Dedifferentiated amniotic fluid mesenchymal stem cell (primary cell): ENCODE data around the gene TYW1.
"Not testable (repeated sequence)": the region's sequence is repeated elsewhere in the genome, so short reads cannot be mapped to it uniquely, and the experiment has no call there.

Source experiments
- DNase-seq: peaks from one replicate; pipeline ENCODE4 v3.0.0-alpha.2; 2016; ENCODE audit errors: extremely low spot score

The TYW1 gene

DNA sequence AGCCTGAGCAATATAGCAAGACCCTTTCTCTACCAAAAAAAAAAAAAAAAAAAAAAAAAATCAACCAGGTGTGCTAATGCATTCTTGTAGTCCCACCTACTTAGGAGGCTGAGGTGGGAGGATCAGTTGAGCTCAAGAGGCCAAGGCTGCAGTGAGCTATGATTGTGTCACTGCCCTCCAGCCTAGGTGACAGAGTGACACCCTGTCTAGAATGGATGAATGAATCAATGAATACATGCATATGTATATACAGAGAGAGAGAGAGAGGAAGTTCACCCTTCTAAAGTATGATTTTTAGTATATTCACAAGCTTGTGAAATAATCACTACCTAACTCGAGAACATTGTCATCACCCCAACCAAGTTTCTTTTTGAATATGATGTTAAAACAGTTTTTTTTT, 138.3 kb downstream of the TYW1 start:
- not testable (repeated sequence) for DNase-seq

GRCh38 chr7:67135617-67136486, 139.2 kb downstream of the TYW1 start:
- DNase-seq, result not testable (repeated sequence)

GRCh38 chr7:67137489-67137888, 140.9 kb downstream of the TYW1 start:
- DNase-seq, result not testable (repeated sequence)

GRCh38 chr7:67139876-67140275, 143.2 kb downstream of the TYW1 start:
- DNase-seq, result not testable (repeated sequence)

DNA sequence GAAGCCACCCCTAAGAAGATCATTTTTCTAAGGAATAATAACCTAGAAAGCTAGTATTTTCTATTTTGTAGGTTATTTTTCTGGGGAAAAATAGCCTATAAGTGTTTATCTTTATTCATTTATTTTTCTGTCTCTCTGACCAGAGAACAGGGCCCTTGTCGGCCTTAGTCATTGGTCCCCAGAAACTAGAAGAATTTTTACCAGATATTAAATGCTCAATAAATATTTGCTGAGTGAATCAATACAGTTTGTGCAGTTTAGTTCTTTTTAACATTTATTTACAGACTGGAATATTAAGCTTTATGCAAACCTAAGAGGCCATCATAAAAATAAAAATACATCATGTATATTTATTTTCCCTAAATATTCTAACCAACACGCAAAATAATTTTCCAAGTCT, 144.4 kb downstream of the TYW1 start:
- not testable (repeated sequence) for DNase-seq

- not testable (repeated sequence) for DNase-seq
These were observed 146.6 kb downstream of the TYW1 start for GRCh38 chr7:67143091-67143786.

GRCh38 chr7:67145581-67146193, 149.1 kb downstream of the TYW1 start:
- not testable (repeated sequence) for DNase-seq

- not testable (repeated sequence) for DNase-seq
These were observed 152.5 kb downstream of the TYW1 start for GRCh38 chr7:67149131-67149530.

- DNase-seq, result not testable (repeated sequence)
These were observed 157.7 kb downstream of the TYW1 start for GRCh38 chr7:67154374-67154773.

DNA sequence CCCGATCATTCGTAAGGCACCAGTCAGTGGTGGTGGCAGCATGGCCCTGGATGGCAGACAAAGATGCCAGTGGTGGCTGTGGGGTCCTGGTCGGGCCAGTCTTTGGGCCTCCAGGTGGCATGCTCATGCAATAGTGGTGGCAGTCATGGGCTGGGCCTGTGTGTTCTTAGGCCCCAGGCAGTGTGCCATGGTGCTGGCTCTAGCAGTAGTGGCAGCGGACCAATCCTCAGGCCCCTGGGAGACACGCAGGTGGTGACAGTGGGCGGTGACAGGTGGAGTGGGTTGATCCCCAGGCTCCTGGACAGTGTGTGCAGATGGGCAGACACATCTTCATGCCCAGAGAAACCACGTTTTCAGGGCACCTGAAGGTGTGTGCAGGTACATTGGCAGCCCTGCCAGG, 159.4 kb downstream of the TYW1 start:
- DNase-seq, result not testable (repeated sequence)

DNA sequence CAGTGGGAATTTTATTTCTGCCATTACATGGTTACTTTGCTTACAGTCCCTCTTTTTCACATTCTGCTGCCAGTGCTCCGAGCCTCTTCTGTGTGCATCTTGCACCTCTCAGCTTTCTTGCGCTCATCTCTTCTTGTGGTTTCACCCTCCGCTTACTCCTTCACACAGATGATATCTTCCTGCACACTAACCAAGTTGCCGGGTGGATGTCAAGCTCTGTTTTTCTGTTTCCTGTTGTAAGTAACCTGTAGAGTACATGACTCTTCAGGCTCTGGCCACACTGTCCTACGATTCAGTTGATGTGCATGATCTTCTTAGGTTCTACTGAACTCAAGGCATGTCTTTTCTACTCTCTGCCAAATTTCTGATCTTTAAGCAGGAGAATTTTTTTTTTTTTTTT, 166.7 kb downstream of the TYW1 start:
- DNase-seq, result not testable (repeated sequence)

GRCh38 chr7:67171151-67171550, 174.5 kb downstream of the TYW1 start:
- DNase-seq, result not testable (repeated sequence)

DNA sequence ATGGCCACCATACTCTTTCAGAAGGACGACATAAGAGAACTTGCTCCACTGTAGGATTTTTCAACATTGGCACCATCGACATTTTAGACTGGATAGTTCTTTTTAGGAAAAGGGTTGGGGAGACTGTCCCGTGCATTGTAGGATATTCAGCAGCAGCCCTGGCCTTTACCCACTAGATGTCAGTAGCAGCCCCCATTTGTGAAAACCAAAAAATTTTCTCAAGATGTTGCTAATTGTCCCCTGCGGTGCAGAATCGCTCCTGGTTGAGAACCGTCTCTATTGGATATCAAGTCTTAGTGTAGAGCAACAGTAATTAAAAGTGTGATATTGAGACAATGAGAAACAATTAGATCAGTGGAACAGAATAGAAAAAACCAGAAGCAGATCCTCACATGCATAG, 180.1 kb downstream of the TYW1 start:
- DNase-seq, result not testable (repeated sequence)

DNA sequence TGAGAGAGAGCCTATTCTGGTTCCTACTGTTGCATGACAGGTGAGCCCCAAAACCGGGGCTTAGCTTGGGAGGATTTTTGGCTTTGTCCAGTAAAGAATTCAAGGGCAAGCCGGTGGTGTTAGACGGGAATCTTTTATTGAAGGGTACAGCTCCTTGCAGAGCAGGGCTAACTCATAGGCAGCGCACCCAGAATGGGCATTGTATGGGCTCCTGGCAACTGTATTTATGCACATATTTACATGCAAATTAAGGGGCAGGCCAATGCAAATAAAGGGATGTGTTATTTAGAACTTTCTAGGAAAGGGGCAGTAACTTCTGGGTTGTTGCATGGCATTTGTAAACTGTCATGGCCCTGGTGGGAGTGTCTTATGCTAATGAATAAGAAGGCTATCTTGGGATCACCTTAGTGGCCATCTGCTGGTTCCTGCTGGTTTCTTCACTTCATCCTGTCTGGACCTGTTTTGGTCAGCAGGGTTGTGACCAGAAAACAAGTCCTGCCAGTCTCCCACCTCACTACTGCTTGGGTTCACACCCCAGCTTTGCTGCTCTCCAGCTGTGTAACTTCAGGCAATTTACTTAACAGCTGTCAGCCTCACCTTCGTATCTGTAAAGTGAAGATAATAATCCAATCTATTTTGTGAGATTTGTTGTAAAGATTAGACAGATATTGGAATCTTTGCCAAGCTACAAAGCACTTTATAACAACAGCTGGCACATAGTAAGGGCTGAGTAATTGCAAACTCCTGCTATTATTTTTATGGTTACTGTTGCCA, 182.5 kb downstream of the TYW1 start:
- not testable (repeated sequence) for DNase-seq

DNA sequence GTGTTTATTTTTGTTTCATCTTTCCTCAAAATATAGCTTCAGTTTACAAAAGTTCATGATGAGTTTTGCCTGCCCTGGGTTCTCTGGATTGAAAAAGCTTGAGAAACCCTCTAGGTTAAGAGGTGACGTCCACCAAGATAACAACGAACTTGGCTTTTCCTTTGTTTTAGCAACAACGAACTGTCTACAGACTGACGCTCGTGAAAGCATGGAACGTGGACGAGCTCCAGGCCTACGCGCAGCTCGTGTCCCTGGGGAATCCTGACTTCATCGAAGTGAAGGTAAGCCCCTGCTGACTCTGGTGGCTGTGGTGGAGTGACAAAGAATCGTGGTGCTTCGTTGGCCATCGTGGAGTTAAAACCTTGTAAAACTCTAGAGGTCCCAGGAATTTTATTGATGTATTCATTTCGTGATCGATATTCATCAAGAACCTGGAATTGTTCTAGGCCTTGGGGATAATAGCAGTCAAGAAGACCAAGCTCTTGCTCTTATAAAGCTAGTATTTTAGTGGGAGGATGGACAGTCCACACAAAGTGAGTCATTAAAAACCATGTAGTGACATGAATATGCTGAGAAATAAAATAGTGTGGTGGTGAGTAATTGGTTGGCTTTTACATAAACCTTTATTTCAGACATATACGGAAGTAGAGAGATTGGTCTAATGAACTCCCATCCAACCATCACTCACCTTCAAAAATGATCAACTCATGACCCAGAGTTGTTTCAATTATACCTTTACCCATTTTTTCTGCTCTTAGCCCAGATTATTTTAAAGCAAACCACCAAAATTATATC, 186.5 kb downstream of the TYW1 start:
- not testable (repeated sequence) for DNase-seq

GRCh38 chr7:67184912-67185659, 188.5 kb downstream of the TYW1 start:
- not testable (repeated sequence) for DNase-seq

DNA sequence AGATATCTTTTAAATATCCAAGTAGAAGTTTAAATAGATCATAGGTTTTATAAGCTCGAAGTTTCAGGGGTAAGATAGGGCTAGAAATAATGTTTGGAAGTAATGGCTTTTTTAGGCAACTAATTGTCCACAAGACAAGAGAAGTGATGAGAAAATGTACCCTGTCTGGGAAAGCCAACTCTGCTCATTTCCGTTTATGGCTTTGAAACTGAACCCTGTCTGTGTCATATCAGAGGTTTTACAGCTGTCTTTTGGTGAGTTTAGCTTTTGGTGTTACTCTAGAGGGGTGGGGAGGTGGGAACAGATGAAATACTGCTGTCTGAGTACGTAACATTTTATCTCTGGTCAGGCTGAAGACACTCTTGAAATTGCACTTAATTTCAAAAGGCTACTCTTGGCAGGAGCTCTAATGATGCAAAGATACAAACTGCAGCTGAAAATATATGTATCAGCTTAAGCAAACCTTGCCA, 189.1 kb downstream of the TYW1 start:
- not testable (repeated sequence) for DNase-seq

DNA sequence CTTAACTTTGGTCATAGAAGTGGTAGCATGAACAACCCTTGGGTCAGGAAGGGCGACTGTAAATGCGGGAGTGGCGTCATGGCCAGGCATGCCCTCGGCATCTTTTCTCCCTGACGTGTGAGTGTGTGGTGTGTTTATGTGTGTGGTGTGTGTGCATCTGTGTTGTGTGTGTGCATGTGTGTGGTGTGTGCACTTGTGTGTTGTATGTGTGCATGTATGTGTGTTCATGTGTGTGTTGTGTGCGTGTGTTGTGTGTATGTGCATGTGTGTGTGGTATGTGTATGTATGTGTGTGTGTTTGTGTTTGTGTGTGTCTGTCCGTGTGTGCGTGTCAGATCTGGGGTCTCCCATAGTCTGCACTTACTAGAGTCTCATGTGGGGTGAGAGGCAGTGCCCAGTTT, 192.5 kb downstream of the TYW1 start:
- DNase-seq, result not testable (repeated sequence)

DNA sequence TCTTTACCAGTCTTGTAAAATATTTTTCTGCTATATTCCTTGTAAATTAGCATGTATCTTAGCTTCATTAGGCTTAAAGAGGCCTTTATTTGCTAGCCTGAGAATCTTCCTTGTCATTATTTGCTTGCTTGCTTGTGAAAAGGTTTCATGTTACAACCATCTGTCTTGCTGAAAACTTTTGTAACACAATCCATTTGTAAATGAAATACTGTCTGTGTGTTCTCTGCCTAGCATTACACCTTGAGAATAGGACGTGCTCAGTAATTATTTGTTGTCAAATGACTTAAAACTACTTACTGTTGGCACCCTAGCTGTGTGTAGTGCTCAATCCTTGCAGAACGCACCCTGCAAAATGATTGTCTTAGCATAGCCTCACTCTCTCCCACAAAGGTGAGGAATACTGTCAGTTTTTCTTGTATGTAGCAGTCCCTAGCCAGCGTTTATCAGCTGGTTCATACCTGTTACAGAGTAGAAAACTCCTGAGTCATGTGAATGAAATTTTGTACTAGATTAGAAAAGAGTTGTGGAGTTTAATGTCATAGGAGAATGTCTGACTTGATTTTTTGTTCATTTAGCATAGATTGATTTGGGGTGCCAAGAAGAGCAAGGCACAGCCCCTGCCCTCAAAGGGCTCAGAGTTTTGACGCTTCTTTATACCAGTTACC, 193.3 kb downstream of the TYW1 start:
- DNase-seq, result not testable (repeated sequence)
